HG02798 (cell line): ENCODE measurements around the gene YWHAQ.

ENCODE experiments used
- ATAC-seq: cut with Tn5 transposase; IDR thresholded peaks from one replicate; pipeline ENCODE4 v1.9.1; 2021; ENCODE audit warnings: mild to moderate bottlenecking; ENCODE audit not compliant: unreplicated experiment, poor library complexity

YWHAQ gene

DNA sequence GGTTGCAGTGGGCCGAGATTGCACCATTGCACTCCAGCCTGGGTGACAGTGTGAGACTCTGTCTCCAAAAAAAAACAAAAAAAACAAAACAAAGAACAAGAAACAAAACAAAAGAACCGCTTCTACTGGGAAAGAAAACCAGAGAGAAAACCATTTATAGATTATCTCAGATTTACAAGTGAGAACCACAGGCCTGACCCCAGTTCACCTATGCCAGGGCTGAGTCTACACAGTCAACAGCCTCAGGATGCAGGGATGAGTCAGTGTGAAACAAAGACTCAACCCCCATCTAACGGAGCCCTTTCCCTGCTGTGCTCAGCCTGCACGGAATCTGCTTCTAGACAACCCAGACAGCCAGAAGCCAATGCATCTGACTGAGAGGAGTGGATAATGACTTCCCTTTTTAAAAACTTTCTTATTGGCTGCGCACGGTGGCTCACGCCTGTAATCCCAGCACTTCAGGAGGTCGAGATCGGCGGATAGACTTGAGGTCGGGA lies 25.5 kb upstream of the YWHAQ start:
- ATAC-seq, result peak; percentile 91

- ATAC-seq, result peak; percentile 41
Observed at GRCh38 chr2:9655441-9656269, 24.9 kb upstream of the YWHAQ start.

DNA sequence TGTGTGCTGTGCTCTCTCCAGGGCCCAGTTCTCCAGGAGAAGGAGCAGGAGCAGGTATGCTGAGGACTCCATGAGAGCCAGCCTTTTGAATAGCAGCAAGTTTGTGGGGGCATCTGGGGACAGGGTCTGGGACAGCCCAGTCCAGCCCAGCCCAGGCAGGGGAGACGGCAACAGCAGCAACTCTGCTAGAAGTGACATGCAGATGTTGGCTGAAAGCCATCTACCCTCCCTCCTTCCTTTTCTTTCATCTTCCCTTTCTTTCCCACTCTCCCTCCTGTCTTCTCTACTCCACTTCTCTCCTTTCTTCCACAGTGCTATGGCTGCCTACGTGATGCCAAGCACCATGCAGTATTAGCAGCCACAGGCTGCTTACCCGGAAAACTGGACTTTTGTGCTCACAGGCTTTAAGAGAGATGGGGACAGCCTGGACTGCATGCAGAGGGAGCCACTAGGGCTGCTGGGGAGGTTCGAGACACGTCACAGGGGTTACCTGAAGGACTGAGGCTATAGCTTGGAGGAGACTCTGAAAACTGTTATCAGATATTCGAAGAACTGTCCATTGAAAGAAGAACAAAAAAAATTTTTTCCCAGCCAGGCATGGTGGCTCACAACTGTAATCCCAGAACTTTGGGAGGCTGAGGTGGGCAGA lies 23.8 kb upstream of the YWHAQ start:
- ATAC-seq, result no peak

DNA sequence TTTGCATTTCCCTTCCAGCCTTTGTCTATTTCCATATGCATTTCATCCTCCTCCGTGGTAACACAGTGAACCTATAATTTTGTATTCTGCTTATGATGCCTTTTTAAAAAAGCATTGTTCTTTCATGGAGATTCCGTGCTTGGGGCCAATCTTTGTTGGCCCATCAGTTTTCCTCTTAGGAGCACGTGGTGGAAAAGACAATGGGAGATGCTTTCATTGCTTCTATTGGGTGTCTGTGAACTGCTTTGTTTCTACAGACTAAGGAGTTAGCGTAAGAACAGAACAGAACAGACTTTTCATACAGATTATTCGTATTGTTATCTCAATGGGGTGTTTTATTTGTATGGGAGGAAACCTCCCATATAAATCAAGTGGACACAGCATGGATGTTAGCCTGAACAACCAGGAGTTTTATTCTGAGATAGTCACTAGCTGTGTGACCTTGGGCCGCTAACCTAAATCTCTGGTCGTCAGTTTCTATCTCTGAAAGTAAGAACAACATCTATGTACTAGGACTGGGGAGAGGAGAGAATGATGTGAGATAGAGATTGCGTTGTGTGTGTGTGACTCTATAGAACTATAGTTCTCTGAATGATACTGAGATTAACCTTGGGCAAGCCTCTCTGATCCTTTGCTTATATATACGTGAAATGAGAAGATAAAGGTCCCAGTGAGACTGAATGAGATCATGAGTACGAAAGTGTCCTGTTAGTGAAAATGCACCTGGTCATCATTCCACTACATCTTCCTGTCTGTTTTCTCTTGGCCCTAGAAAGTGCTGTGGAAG lies 22.9 kb upstream of the YWHAQ start:
- no peak for ATAC-seq

GRCh38 chr2:9652898-9653479 lies 22.2 kb upstream of the YWHAQ start:
- ATAC-seq, result no peak

GRCh38 chr2:9652267-9652666 lies 21.5 kb upstream of the YWHAQ start:
- no peak for ATAC-seq

DNA sequence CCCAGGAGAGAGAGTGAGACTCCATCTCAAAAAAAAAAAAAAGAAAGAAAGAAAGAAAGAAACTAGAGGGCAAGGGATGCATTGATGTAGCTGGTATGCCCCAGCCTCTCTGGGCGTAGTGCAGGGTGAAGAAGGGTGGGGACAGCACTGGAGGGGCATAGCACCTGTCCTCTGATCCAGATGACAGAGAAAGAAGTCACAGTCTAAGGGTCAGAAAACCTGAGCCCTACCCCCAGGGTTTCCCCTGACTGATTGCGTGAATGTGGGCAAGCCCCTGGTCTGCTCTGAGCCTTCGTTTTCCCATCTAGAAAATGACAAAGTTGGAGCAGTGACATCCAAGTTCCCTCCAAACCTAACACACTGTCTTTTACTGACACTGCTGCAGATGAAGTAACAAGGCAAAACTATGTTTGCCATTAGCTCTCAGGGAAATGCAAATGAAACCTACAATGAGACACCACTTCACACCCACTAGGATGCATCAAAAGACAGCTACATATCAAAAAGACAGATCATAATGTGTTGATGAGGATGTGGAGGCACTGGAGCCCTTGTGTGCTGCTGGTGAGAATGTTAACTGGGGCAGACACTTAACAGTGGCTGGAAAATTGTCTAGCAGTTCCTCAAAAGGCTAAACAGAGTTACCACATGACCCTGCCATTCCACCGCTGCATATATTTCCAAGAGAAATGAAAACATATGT lies 19.5 kb upstream of the YWHAQ start:
- no peak for ATAC-seq

DNA sequence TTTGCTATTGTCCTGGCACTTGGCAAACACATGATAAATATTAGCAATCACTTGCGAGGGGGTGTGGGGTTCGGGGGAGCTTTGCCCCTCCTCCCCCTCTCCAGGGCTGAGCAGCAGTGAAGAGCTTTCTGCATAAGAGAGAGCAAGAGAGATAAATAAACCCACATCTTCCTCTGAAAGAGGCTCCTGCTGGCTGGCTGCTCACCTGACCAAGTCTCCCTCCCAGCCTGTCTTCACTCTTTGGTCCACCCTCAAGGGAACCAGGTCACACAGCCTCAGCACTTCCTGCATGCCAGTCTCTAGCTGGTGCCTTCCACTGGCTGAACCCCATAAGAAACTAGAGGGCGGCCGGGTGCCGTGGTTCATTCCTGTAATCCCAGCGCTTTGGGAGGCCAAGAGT lies 18.5 kb upstream of the YWHAQ start:
- no peak for ATAC-seq

GRCh38 chr2:9648821-9649220 lies 18.0 kb upstream of the YWHAQ start:
- no peak for ATAC-seq

GRCh38 chr2:9647884-9648283 lies 17.1 kb upstream of the YWHAQ start:
- no peak for ATAC-seq

DNA sequence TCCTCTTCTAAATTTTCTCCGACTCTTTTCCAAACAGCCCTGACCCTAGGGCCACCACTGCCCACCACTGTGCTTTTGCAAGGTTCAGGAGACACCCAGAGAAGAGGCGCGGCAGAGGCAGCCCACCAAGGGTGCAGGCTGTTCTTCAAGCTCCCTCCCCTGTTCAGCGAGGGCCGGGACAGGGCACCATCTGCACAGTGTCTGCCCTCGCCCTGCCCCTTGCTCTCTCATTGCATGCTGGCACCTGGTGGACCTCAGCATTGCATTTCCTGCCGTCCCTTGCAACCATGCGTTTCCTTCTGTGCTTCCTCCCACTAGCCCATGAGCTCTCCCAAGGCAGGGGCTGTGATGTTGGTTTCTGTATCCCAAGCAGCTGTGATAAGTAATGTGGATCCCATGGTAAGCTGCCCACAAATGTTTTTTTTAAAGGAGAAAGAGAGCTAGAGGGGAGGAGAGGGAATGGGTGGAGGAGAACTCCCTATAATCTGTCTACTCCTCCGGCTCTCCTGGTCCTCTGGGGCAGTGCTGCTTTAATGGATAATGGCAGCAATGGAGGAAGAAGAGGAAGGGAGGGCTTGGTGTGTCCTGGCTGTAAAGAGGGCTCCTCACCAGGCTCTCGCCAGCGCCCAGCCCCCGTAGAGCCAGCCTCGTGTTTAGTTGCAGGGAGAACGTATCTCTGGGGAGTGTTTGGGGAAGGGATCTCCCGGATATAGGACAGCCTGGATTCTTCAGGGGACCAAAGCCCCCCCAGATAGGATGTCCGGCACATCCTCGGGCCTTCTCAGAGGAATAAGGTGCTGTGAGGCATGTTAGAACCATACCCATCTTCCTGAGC lies 15.6 kb upstream of the YWHAQ start:
- ATAC-seq, result no peak

DNA sequence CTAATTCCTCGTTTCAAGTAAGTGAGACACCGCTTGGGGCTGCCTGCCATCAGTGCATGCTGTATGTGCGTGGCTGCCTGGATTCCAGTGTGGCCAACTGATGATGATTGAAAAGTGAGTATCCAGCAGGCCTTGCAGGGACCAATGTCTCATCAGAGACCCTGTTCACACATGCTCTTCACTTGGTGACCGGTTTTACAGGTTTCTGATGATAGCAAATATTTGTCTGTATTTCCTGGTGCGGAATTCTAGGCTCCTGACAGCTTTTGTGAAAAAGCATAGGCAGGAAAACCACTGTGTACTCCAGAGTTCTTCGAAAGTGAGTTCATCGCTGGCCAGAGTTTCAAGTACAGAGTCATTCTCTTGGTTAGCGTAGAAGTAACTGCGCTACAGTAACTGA lies 13.8 kb upstream of the YWHAQ start:
- ATAC-seq, result no peak

DNA sequence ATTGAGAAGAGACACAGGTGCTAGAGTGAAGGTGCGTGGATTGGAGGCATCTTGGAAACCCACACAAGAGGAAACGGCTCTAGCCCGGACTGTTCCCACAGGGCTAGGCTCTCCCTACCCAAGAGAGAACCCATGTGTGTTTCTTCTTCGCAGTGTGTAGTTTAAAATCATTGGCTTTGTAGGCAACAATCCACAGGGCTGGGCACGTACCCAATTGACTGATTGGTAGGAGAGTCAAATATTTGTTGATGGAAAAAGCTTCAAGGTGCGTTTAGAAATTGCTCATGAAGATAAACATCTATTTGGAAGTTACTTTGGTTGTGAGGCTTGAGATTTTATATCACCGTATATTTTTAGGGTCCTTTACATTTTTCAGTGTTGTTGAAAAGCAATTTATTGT lies 13.2 kb upstream of the YWHAQ start:
- no peak for ATAC-seq

DNA sequence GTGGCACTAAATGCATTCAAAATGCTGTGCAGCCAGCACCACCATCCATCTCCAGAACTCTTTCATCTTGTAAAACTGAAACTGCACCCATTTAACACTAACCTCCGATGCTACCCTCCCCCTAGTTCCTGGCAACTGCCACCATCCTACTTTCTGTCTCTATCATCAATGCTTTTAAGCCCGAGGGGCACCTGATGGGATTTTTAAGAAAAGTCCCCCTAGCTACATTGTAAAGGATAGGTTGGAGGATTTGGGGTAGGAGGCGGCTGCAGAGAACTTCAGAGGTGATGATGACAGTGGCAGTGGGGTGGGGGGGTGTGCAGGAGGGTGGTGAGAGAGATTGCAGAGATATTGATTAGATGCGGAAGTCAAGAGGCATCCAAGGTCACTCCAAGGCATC lies 10.8 kb upstream of the YWHAQ start:
- ATAC-seq, result peak; percentile 32

- no peak for ATAC-seq
Observed at GRCh38 chr2:9640403-9641104, 9.8 kb upstream of the YWHAQ start.

- no peak for ATAC-seq
Observed at GRCh38 chr2:9639740-9640343, 9.0 kb upstream of the YWHAQ start.

DNA sequence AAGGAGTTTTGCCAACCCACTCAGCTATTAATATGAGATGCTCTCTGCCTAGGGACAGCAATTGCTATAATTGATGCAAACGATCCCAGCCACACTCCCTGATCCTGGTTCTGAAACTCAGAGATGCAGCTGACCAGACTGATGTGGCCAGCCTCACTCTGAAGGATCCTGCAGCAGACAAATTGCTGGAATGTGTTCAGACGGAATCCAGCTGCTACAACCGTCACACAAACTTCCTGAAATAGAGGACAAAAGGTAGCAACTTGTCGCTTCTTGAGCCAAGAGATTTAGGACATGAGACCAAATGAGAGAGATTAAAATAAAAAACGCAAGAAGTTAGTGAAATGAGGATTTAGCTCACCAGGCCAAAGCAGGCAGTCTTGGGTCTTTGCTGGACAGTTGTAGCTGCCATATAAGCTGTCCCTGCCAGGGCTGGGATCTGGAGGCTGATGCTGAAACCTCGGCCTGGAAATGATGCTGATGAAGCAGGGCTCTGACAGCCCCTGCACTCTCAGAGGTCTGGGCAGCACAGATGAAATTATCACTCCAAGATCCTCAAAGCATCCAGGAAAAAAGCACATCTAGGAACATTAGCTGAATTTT lies 8.3 kb upstream of the YWHAQ start:
- no peak for ATAC-seq

DNA sequence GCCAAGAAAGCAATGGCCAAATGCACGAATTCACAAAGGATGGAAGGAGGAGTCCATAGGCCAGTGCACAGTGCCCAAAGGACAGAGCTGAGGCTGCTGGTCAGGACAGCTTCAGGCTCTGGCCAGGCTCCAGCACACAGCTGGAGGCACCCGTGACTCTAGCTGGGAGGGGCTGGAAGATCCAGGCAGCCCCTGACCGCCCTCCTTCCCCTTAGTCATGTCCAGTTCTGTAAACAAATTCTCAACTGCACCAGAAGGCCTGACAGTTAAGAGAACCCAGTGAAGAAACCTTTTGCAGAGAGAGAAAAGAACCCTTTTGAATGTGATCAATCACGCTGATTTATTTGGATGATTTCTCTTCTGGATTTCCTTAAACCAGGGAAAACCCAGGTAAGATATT lies 7.7 kb upstream of the YWHAQ start:
- no peak for ATAC-seq
